Measurements from ENCODE around the gene SYTL3. TPM values are rescaled to one million over a fixed set of nuclear protein-coding genes. Genes with fewer than 3 reads are reported as not detected.

SYTL3 gene
- total RNA-seq, 1 experiment from 2014 or later: 0.09 TPM

DNA sequence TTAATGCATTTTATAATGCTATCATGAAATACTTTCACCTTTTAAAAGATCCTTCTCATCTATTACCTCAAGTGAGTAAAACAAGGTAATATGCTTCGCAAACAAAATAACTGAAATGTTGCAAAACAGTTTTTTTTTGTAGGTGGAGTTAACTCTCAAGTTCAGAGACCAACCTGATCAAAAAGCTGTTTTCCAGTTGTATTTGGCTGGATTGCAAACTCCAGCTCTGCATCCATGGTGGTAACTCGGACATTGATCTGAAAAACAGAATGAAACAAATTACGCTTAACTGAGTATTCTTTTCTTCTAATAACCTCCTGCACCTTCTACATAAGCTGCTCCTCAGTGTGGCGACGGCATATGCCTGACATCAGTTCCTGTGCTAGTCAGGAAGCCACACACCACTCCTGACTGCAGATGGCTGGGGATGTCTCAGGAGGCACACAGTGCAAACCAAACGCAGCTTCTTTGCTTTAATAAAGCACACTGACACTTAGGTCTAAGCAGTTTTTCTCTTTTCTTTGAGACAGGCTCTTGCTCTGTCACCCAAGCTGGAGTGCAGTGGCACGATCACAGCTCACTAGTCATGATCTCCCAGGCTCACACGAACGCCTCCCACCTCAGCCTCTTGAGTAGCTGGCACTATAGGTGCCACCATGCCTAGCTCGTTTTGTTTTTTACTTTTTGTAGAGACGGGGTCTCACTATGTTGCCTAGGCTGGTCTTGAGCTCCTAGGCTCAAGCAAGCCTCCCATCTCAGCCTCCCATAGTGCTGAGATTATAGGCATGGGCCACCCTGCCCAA is 139.5 kb downstream of the SYTL3 start:
- Histone ChIP-seq H2BK12ac (ENCODE audit: insufficient read length, low read depth, low read length) (no peak overlapping the region), H3K27me3 (ENCODE audit: insufficient read depth, low read length) (no peaks in the 10 kb centered on the region), H2BK20ac (ENCODE audit: low read depth, low read length, poor library complexity, severe bottlenecking) (no peak overlapping the region), H2AK5ac (ENCODE audit: insufficient read length, low read length) (no peak overlapping the region), H4K20me1 (ENCODE audit: control insufficient read depth, insufficient read depth, insufficient read length) (no peaks in the 10 kb centered on the region), H3K56ac (ENCODE audit: insufficient read length, low read depth, low read length) (no peak overlapping the region), H4K91ac (ENCODE audit: insufficient read length, low read depth, low read length) (no peak overlapping the region), H3K4me1 (ENCODE audit: insufficient read depth, low read length) (no peaks in the 10 kb centered on the region; the same call in 1 of the 2 replicates), H2BK120ac (ENCODE audit: low read depth, low read length, poor library complexity, severe bottlenecking) (no peak overlapping the region), H3K23me2 (ENCODE audit: insufficient read length, low read depth, low read length, poor library complexity, severe bottlenecking) (no peaks in the 10 kb centered on the region), H3K9me3 (ENCODE audit: control insufficient read depth, low read depth, low read length) (no peaks in the 10 kb centered on the region), H3K23ac (ENCODE audit: insufficient read length, low read depth, low read length) (no peak overlapping the region), H3K4me2 (ENCODE audit: insufficient read depth, insufficient read length, low read length) (no peak overlapping the region), H4K8ac (replicated peaks; ENCODE audit: insufficient read length, low read depth, low read length) (no peak overlapping the region), H4K5ac (ENCODE audit: insufficient read length, low read depth, low read length) (no peak overlapping the region), H3K79me1 (ENCODE audit: insufficient read depth, low read depth, low read length, poor library complexity, severe bottlenecking) (peaks cover 7% of the 10 kb centered on the region), H2BK15ac (ENCODE audit: low read depth, low read length) (no peak overlapping the region), H3K18ac (ENCODE audit: insufficient read length, low read depth, low read length) (no peak overlapping the region), H2BK5ac (ENCODE audit: insufficient read length, low read length) (no peak overlapping the region), H3K27ac (ENCODE audit: insufficient read length, low read depth, low read length) (no peak overlapping the region), H3K4ac (ENCODE audit: low read depth, low read length) (no peak overlapping the region), H3K9ac (ENCODE audit: extremely low read depth, insufficient read length, low read length) (no peak overlapping the region), H3K14ac (ENCODE audit: insufficient read depth, low read length) (no peak overlapping the region), H3T11ph (ENCODE audit: low read length) (no peak overlapping the region), H3K79me2 (ENCODE audit: insufficient read depth, low read length) (peaks cover 18% of the 10 kb centered on the region; the same call in 1 of the 2 replicates), H2AFZ (ENCODE audit: low read length) (no peak overlapping the region)
- no CpG with 5 or more reads among the region's 11 CpGs for WGBS (ENCODE audit: extremely low coverage, insufficient read length, low lambda C conversion rate)
- no peaks in the 10 kb centered on the region for H3K27me3 Mint-ChIP-seq (ENCODE audit: low read depth)
- TF ChIP-seq, protein P1, sequence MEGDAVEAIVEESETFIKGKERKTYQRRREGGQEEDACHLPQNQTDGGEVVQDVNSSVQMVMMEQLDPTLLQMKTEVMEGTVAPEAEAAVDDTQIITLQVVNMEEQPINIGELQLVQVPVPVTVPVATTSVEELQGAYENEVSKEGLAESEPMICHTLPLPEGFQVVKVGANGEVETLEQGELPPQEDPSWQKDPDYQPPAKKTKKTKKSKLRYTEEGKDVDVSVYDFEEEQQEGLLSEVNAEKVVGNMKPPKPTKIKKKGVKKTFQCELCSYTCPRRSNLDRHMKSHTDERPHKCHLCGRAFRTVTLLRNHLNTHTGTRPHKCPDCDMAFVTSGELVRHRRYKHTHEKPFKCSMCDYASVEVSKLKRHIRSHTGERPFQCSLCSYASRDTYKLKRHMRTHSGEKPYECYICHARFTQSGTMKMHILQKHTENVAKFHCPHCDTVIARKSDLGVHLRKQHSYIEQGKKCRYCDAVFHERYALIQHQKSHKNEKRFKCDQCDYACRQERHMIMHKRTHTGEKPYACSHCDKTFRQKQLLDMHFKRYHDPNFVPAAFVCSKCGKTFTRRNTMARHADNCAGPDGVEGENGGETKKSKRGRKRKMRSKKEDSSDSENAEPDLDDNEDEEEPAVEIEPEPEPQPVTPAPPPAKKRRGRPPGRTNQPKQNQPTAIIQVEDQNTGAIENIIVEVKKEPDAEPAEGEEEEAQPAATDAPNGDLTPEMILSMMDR (conservative IDR thresholded peaks at IDR 0.05): no peak
- H3K36me3 Mint-ChIP-seq (ENCODE audit: insufficient read depth in 1 of 3, low read depth in 3 of 3): peaks cover 46 to 80% (median 69%) of the 10 kb centered on the region in 3 experiments
- H3K9me3 Mint-ChIP-seq: no peaks in the 10 kb centered on the region
- no peak overlapping the region; a peak in 1 of 5 replicates for H3K4me3 Mint-ChIP-seq
- DNase-seq: no peak
- H3K4me1 Mint-ChIP-seq: peaks cover 19 to 20% of the 10 kb centered on the region in 2 experiments
- peak overlapping the region; percentile 60 to 76 (median 69); a peak in 4 of 7 replicates for H3K27ac Mint-ChIP-seq

All from H9 (cell line).